H9 (cell line): ENCODE measurements around the gene NUBPL. TPM values are rescaled to one million over a fixed set of nuclear protein-coding genes. Genes with fewer than 3 reads are reported as not detected.

Source experiments
- DNase-seq: peaks from one replicate; pipeline ENCODE4 v3.0.0-alpha.2; 2017
- H2AFZ ChIP-seq: one replicate; pipeline ENCODE4 v1.6.1; 2013; ENCODE audit warnings: mild to moderate bottlenecking, low read length, control low read depth, moderate library complexity
- H2AK5ac ChIP-seq: 2 replicates; pipeline ENCODE4 v1.6.1; 2013; ENCODE audit warnings: low read length, control low read depth, mixed read lengths; ENCODE audit not compliant: insufficient read length
- H2BK120ac ChIP-seq: one replicate; pipeline ENCODE4 v1.6.1; 2013; ENCODE audit warnings: low read depth, mild to moderate bottlenecking, low read length, control low read depth, inconsistent platforms; ENCODE audit not compliant: poor library complexity, severe bottlenecking
- H2BK12ac ChIP-seq: 2 replicates; pipeline ENCODE4 v1.6.1; 2013; ENCODE audit warnings: low read length, control low read depth, mixed read lengths, low read depth; ENCODE audit not compliant: insufficient read length
- H2BK15ac ChIP-seq: 2 replicates; pipeline ENCODE4 v1.6.1; 2013; ENCODE audit warnings: low read depth, low read length, control low read depth
- H2BK20ac ChIP-seq: one replicate; pipeline ENCODE4 v1.6.1; 2013; ENCODE audit warnings: low read depth, mild to moderate bottlenecking, low read length, control low read depth, inconsistent platforms; ENCODE audit not compliant: poor library complexity, severe bottlenecking
- H2BK5ac ChIP-seq: 2 replicates; pipeline ENCODE4 v1.6.1; 2013; ENCODE audit warnings: low read length, control low read depth, mixed read lengths; ENCODE audit not compliant: insufficient read length
- H3K14ac ChIP-seq: 2 replicates; pipeline ENCODE4 v1.6.1; 2013; ENCODE audit warnings: low read length, control low read depth; ENCODE audit not compliant: insufficient read depth
- H3K18ac ChIP-seq: 2 replicates; pipeline ENCODE4 v1.6.1; 2013; ENCODE audit warnings: low read depth, mild to moderate bottlenecking, mixed read lengths, low read length, control low read depth; ENCODE audit not compliant: insufficient read length
- H3K23ac ChIP-seq: 2 replicates; pipeline ENCODE4 v1.6.1; 2013; ENCODE audit warnings: low read length, control low read depth, mixed read lengths, low read depth; ENCODE audit not compliant: insufficient read length
- H3K23me2 ChIP-seq: 2 replicates; pipeline ENCODE4 v1.6.1; 2013; ENCODE audit warnings: low read depth, mild to moderate bottlenecking, mixed read lengths, low read length, control low read depth; ENCODE audit not compliant: insufficient read length, poor library complexity, severe bottlenecking
- H3K27ac ChIP-seq: 2 replicates; pipeline ENCODE4 v1.5.1; 2013; ENCODE audit warnings: low read length, control low read depth, mixed read lengths, low read depth; ENCODE audit not compliant: insufficient read length
- H3K27me3 ChIP-seq: 2 replicates; pipeline ENCODE4 v1.6.1; 2013; ENCODE audit warnings: low read length, control low read depth, inconsistent platforms; ENCODE audit not compliant: insufficient read depth
- H3K4ac ChIP-seq: 2 replicates; pipeline ENCODE4 v1.6.1; 2013; ENCODE audit warnings: low read depth, mild to moderate bottlenecking, control low read depth, inconsistent platforms, low read length, moderate library complexity
- H3K4me1 ChIP-seq: 2 replicates; pipeline ENCODE4 v1.6.1; 2013; ENCODE audit warnings: low read length, control low read depth, inconsistent platforms; ENCODE audit not compliant: insufficient read depth
- H3K4me2 ChIP-seq: 2 replicates; pipeline ENCODE4 v1.6.1; 2013; ENCODE audit warnings: low read length, control low read depth, mixed read lengths; ENCODE audit not compliant: insufficient read length, insufficient read depth
- H3K56ac ChIP-seq: 2 replicates; pipeline ENCODE4 v1.6.1; 2013; ENCODE audit warnings: low read depth, mild to moderate bottlenecking, mixed read lengths, low read length, control low read depth; ENCODE audit not compliant: insufficient read length
- H3K79me1 ChIP-seq: 2 replicates; pipeline ENCODE4 v1.6.1; 2013; ENCODE audit warnings: low read depth, mild to moderate bottlenecking, moderate library complexity, low read length, control low read depth, inconsistent platforms; ENCODE audit not compliant: insufficient read depth, poor library complexity, severe bottlenecking
- H3K79me2 ChIP-seq: 2 replicates; pipeline ENCODE4 v1.6.1; 2013; ENCODE audit warnings: low read length, control low read depth, inconsistent platforms; ENCODE audit not compliant: insufficient read depth
- H3K9ac ChIP-seq: 2 replicates; pipeline ENCODE4 v1.6.1; 2013; ENCODE audit warnings: low read length, control low read depth, mixed read lengths; ENCODE audit not compliant: insufficient read length; ENCODE audit errors: extremely low read depth
- H3K9me3 ChIP-seq: one replicate; pipeline ENCODE4 v1.6.1; 2013; ENCODE audit warnings: low read depth, low read length, inconsistent platforms; ENCODE audit not compliant: control insufficient read depth
- H3T11ph ChIP-seq: one replicate; pipeline ENCODE4 v1.6.1; 2013; ENCODE audit warnings: mild to moderate bottlenecking, low read length, control low read depth, inconsistent platforms
- H4K20me1 ChIP-seq: one replicate; pipeline ENCODE4 v1.6.1; 2013; ENCODE audit not compliant: control insufficient read depth, insufficient read length, insufficient read depth
- H4K5ac ChIP-seq: 2 replicates; pipeline ENCODE4 v1.6.1; 2013; ENCODE audit warnings: low read depth, mild to moderate bottlenecking, mixed read lengths, low read length, control low read depth; ENCODE audit not compliant: insufficient read length
- H4K8ac ChIP-seq: replicated peaks from 2 replicates; pipeline ENCODE4 v1.6.1; 2013; ENCODE audit warnings: low read length, control low read depth, mixed read lengths, low read depth; ENCODE audit not compliant: insufficient read length
- H4K91ac ChIP-seq: 2 replicates; pipeline ENCODE4 v1.6.1; 2013; ENCODE audit warnings: low read depth, mild to moderate bottlenecking, moderate library complexity, mixed read lengths, low read length, control low read depth; ENCODE audit not compliant: insufficient read length
- H3K27ac Mint-ChIP-seq, 3 experiments: 2 replicates in 2 of 3; 3 replicates in 1 of 3; pipeline ENCODE4 v1.8.0; 2020 to 2021; ENCODE audit warnings: mixed read lengths in 3 of 3, mild to moderate bottlenecking in 1 of 3, moderate library complexity in 1 of 3
- H3K27me3 Mint-ChIP-seq: 2 replicates; pipeline ENCODE4 v1.8.0; 2021; ENCODE audit warnings: low read depth, mild to moderate bottlenecking, moderate library complexity, mixed read lengths
- H3K36me3 Mint-ChIP-seq, 3 experiments: 2 replicates in 2 of 3; 3 replicates in 1 of 3; pipeline ENCODE4 v1.8.0; 2020 to 2021; ENCODE audit warnings: low read depth in 3 of 3, mixed read lengths in 3 of 3; ENCODE audit not compliant: insufficient read depth in 1 of 3
- H3K4me1 Mint-ChIP-seq, 2 experiments: 2 replicates each; pipeline ENCODE4 v1.8.0; 2020; ENCODE audit warnings: mixed read lengths in 2 of 2
- H3K4me3 Mint-ChIP-seq, 2 experiments: 2 replicates in 1 of 2; 3 replicates in 1 of 2; pipeline ENCODE4 v1.8.0; 2020 to 2021; ENCODE audit warnings: mild to moderate bottlenecking in 2 of 2, mixed read lengths in 2 of 2, moderate library complexity in 1 of 2
- H3K9me3 Mint-ChIP-seq, 2 experiments: 2 replicates in 1 of 2; 3 replicates in 1 of 2; pipeline ENCODE4 v1.8.0; 2020; ENCODE audit warnings: mild to moderate bottlenecking in 2 of 2, mixed read lengths in 2 of 2, moderate library complexity in 1 of 2
- total RNA-seq: library from RNA; stranded (reverse); gene quantifications from 2 replicates; pipeline ENCODE4 v1.2.1, GENCODE V29; 2021
- TF ChIP-seq, protein P1 (sequence below): fragments of 200-600 bp; sonication (generic); conservative IDR thresholded peaks from 3 replicates; pipeline ENCODE4 v1.8.0; 2021; ENCODE audit warnings: antibody characterized with exemption, mild to moderate bottlenecking

Gene NUBPL
- total RNA-seq, 1 experiment from 2014 or later: 14.8 TPM

DNA sequence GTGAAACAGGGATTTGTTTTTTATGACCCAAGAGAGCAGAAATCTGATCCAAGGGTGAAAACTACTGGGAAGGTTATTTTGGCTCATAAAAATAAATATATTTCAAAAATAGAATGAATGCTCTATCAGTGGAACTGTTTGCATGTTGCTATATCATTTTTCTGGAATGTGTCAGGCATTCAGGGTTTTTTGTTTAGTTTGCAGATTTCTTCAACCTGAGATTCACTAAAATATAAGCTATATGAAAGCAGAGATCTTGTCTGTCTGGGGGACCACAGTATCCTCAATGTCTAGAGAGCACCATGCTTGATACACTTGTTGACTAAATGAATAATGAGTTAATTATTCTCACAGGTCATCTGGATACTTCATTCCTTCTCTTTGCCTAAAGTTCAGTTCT lies 165.1 kb downstream of the NUBPL start:
- Histone ChIP-seq H4K20me1 (no peaks in the 10 kb centered on the region), H2BK20ac (no peak overlapping the region), H3K4me2 (no peak overlapping the region), H3K79me1 (no peaks in the 10 kb centered on the region), H3K4ac (no peak overlapping the region), H2BK120ac (no peak overlapping the region), H3K56ac (no peak overlapping the region), H2BK15ac (no peak overlapping the region), H3K14ac (no peak overlapping the region), H3K18ac (no peak overlapping the region), H3K4me1 (no peaks in the 10 kb centered on the region), H2BK5ac (no peak overlapping the region), H4K91ac (no peak overlapping the region), H2BK12ac (no peak overlapping the region), H3K27ac (no peak overlapping the region), H3K9ac (no peak overlapping the region), H3K27me3 (no peaks in the 10 kb centered on the region), H2AK5ac (no peak overlapping the region), H3K23ac (no peak overlapping the region), H3T11ph (no peak overlapping the region), H3K9me3 (no peaks in the 10 kb centered on the region), H3K79me2 (no peaks in the 10 kb centered on the region), H4K8ac (no peak overlapping the region), H3K23me2 (no peaks in the 10 kb centered on the region), H4K5ac (no peak overlapping the region), H2AFZ (no peak overlapping the region)
- H3K27me3 Mint-ChIP-seq: no peaks in the 10 kb centered on the region
- no peak for DNase-seq
- H3K4me1 Mint-ChIP-seq: no peaks in the 10 kb centered on the region
- TF ChIP-seq, protein P1, sequence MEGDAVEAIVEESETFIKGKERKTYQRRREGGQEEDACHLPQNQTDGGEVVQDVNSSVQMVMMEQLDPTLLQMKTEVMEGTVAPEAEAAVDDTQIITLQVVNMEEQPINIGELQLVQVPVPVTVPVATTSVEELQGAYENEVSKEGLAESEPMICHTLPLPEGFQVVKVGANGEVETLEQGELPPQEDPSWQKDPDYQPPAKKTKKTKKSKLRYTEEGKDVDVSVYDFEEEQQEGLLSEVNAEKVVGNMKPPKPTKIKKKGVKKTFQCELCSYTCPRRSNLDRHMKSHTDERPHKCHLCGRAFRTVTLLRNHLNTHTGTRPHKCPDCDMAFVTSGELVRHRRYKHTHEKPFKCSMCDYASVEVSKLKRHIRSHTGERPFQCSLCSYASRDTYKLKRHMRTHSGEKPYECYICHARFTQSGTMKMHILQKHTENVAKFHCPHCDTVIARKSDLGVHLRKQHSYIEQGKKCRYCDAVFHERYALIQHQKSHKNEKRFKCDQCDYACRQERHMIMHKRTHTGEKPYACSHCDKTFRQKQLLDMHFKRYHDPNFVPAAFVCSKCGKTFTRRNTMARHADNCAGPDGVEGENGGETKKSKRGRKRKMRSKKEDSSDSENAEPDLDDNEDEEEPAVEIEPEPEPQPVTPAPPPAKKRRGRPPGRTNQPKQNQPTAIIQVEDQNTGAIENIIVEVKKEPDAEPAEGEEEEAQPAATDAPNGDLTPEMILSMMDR: no peak
- peaks cover 8 to 18% (median 11%) of the 10 kb centered on the region in 3 experiments; a peak in 6 of 7 replicates for H3K36me3 Mint-ChIP-seq
- peaks cover 13 to 17% of the 10 kb centered on the region in 2 experiments for H3K9me3 Mint-ChIP-seq
- no peak overlapping the region for H3K4me3 Mint-ChIP-seq
- H3K27ac Mint-ChIP-seq: no peak overlapping the region
